Neural cell (in vitro differentiated cells): ENCODE results near the gene SOHLH1.

Experiments used
- EP300 ChIP-seq: fragments of 450-650 bp; conservative IDR thresholded peaks from 2 replicates; pipeline ENCODE4 v1.6.1; 2014; ENCODE audit warnings: antibody characterized with exemption, mild to moderate bottlenecking, moderate library complexity; ENCODE audit not compliant: poor library complexity, severe bottlenecking
- MXI1 ChIP-seq: fragments of 450-650 bp; conservative IDR thresholded peaks from 2 replicates; pipeline ENCODE4 v1.6.1; 2014; ENCODE audit warnings: antibody characterized with exemption, mild to moderate bottlenecking; ENCODE audit not compliant: poor library complexity, severe bottlenecking
- POLR2AphosphoS5 ChIP-seq: IDR thresholded peaks from 2 replicates; pipeline ENCODE4 v1.6.1; 2012
- TF ChIP-seq, protein P1 (sequence below): fragments of 450-650 bp; IDR thresholded peaks from 2 replicates; pipeline ENCODE4 v1.5.1; 2014; ENCODE audit warnings: antibody characterized with exemption, mild to moderate bottlenecking, moderate library complexity; ENCODE audit not compliant: poor library complexity, severe bottlenecking

DNA sequence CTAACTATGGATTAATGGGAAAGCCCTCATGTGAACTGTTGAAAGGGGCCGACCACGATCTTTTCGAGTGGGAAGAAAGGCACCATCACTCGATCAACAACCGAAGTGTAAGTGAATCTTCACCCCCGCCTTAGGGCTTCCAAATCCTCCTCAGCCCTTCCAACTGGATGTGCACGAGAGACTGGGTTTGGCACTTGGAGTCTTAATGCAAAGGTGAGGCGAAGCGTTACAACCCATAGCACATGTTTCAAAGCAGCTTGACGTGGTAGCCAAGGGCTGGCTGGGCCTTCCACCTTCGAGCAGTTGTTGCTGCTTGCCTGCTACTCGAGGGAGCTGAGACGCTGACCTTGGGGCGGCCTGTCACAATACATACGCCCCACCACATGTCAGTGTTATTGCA, 41.9 kb downstream of the SOHLH1 start:
- TF ChIP-seq, protein P1, sequence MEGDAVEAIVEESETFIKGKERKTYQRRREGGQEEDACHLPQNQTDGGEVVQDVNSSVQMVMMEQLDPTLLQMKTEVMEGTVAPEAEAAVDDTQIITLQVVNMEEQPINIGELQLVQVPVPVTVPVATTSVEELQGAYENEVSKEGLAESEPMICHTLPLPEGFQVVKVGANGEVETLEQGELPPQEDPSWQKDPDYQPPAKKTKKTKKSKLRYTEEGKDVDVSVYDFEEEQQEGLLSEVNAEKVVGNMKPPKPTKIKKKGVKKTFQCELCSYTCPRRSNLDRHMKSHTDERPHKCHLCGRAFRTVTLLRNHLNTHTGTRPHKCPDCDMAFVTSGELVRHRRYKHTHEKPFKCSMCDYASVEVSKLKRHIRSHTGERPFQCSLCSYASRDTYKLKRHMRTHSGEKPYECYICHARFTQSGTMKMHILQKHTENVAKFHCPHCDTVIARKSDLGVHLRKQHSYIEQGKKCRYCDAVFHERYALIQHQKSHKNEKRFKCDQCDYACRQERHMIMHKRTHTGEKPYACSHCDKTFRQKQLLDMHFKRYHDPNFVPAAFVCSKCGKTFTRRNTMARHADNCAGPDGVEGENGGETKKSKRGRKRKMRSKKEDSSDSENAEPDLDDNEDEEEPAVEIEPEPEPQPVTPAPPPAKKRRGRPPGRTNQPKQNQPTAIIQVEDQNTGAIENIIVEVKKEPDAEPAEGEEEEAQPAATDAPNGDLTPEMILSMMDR = no peak
- TF ChIP-seq EP300 = no peak
- no peak for TF ChIP-seq POLR2AphosphoS5
- TF ChIP-seq MXI1 = no peak
